ENCODE measurements around the gene TMEM132D.

TMEM132D gene

DNA sequence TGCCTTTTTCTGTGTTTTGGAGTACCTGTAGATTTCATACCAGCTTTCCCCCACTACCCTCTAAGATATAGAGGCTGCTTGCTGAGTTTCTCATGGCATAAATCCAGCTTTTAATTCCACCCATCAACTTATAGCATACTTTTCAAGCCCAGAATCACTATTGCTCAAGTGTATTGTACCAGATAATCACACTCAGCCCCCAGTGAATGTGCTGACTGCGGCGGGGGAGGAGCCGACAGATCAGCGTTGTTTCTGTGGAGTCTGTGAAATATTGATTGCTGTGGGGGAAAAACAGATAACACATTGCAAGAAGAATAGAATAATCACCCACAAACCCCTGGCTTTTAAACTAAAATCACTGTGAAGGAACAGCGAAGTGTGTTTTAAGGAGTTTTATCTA, 296.1 kb downstream of the TMEM132D start:
- no peak for TF ChIP-seq CTCF (conservative IDR thresholded peaks at IDR 0.05; ENCODE audit: low read depth, low read length)
- no peak for DNase-seq (ENCODE audit: low read depth)
- no peak overlapping the region for H3K4me3 ChIP-seq (ENCODE audit: low read length)

- DNase-seq (ENCODE audit: low read depth), result no peak
- TF ChIP-seq CTCF (conservative IDR thresholded peaks at IDR 0.05; ENCODE audit: low read depth, low read length), result no peak
- H3K4me3 ChIP-seq (ENCODE audit: low read length), result no peak overlapping the region
Observed at GRCh38 chr12:129607301-129607700, 296.5 kb downstream of the TMEM132D start.

DNA sequence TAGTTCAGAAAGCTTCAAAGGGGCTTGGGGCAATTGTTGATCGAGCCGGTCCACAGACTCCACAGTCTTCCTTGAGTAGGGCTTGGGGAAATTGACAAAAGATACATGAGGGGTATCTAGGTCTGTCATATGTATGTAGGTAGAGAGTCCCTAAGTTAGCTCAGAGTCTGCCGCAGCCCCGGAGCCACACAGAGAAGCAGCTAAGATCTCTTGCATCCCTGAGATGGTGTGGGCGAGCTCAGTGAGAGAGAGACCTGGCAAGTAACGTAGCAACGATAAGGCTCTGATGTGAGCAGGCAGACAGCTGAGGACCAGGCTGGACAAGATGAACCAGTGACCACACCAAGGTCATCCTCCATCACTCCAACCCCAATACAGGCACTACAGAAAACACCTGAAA, 297.6 kb downstream of the TMEM132D start:
- TF ChIP-seq CTCF (conservative IDR thresholded peaks at IDR 0.05; ENCODE audit: low read depth, low read length), result no peak
- H3K4me3 ChIP-seq (ENCODE audit: low read length), result no peak overlapping the region
- DNase-seq (ENCODE audit: low read depth), result no peak

GRCh38 chr12:129605666-129606065, 298.2 kb downstream of the TMEM132D start:
- H3K4me3 ChIP-seq (ENCODE audit: low read length), result no peak overlapping the region
- DNase-seq (ENCODE audit: low read depth), result no peak
- no peak for TF ChIP-seq CTCF (conservative IDR thresholded peaks at IDR 0.05; ENCODE audit: low read depth, low read length)

- no peak overlapping the region for H3K4me3 ChIP-seq (ENCODE audit: low read length)
- TF ChIP-seq CTCF (conservative IDR thresholded peaks at IDR 0.05; ENCODE audit: low read depth, low read length), result no peak
Observed at GRCh38 chr12:129604506-129604905, 299.3 kb downstream of the TMEM132D start.

DNA sequence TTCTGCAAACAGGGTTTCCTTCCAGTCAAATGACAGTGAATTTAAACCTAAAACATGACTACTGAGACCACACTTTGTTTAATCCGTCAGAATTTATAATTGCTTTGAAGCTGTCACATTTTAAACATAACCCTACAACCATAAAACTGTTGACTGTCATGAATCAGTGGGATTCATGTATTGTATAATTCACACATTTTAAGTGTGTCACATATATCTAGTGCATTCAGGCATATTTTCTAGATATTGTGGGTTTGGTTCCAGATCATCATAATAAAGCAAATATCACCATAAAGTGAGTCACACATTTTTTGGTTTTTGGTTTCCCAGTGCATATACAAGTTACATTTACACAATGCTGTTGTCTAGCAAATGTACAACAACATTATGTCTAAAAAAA, 304.4 kb downstream of the TMEM132D start:
- TF ChIP-seq CTCF (conservative IDR thresholded peaks at IDR 0.05; ENCODE audit: low read depth, low read length), result no peak
- DNase-seq (ENCODE audit: low read depth), result no peak
- no peak overlapping the region for H3K4me3 ChIP-seq (ENCODE audit: low read length)

More at GRCh38 chr12:129604506-129604905, 299.3 kb downstream of the TMEM132D start:
- DNase-seq (ENCODE audit: low read depth), result no peak

DNA sequence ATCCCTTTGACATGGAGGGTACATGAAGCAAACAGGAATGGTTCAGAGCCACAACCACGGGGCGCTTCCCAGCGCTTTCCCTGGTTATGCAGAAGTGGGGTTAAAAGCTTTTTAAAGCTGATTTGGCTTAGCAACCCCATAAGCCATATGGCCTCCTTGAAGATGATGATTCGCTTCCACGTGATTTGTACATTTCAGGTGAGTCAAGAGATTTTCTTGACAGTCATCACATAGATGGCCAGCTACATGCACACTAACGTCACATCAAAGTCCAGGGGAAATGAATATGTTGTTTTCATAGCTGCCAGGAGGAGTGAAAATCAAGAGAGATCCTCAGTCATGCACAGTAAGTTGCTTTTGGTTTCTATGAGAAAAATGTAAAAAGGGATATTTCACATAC, 309.7 kb downstream of the TMEM132D start:
- peak; percentile 57 for DNase-seq (ENCODE audit: low read depth)
- TF ChIP-seq CTCF (conservative IDR thresholded peaks at IDR 0.05; ENCODE audit: low read depth, low read length), result no peak
- no peak overlapping the region for H3K4me3 ChIP-seq (ENCODE audit: low read length)

Measured in retinal pigment epithelial cell (primary cell).